HFFc6 (cell line): ENCODE data around the gene HOXD10. TPM values are rescaled to one million over a fixed set of nuclear protein-coding genes. Genes with fewer than 3 reads are reported as not detected.

Experiments
- DNase-seq: peaks from one replicate; pipeline ENCODE4 v3.0.0-alpha.2; 2018
- H3K27ac Mint-ChIP-seq: 2 replicates; pipeline ENCODE4 v1.8.0; 2020; ENCODE audit warnings: mild to moderate bottlenecking, mixed read lengths
- H3K27me3 Mint-ChIP-seq: 2 replicates; pipeline ENCODE4 v1.8.0; 2021; ENCODE audit warnings: mild to moderate bottlenecking, moderate library complexity, mixed read lengths; ENCODE audit not compliant: insufficient read depth
- H3K36me3 Mint-ChIP-seq: 2 replicates; pipeline ENCODE4 v1.8.0; 2021; ENCODE audit warnings: low read depth, mixed read lengths
- H3K4me1 Mint-ChIP-seq: 2 replicates; pipeline ENCODE4 v1.8.0; 2020; ENCODE audit warnings: low read depth, mixed read lengths
- H3K4me3 Mint-ChIP-seq: 2 replicates; pipeline ENCODE4 v1.8.0; 2020; ENCODE audit warnings: mild to moderate bottlenecking, moderate library complexity, mixed read lengths
- H3K9me3 Mint-ChIP-seq: 2 replicates; pipeline ENCODE4 v1.8.0; 2020; ENCODE audit warnings: mild to moderate bottlenecking, mixed read lengths
- total RNA-seq, 6 experiments: library from RNA; stranded (reverse); fragmentation: NEBNext Ultra II Directional; extraction: Animal tissue kit (Norgen Biotek cat#: 25700); gene quantifications; 2 replicates in 1 of 6; 3 replicates in 5 of 6; pipeline ENCODE4 v1.2.3, GENCODE V29; 2021
- TF ChIP-seq, protein P1 (sequence below): fragments of 200-600 bp; sonication (generic); IDR thresholded peaks from 2 replicates; pipeline ENCODE4 v1.5.0; 2021; ENCODE audit warnings: antibody characterized with exemption, mild to moderate bottlenecking

HOXD10 gene
- total RNA-seq, 6 experiments from 2014 or later: 10.9 to 14.5 (median 12.8) TPM

DNA sequence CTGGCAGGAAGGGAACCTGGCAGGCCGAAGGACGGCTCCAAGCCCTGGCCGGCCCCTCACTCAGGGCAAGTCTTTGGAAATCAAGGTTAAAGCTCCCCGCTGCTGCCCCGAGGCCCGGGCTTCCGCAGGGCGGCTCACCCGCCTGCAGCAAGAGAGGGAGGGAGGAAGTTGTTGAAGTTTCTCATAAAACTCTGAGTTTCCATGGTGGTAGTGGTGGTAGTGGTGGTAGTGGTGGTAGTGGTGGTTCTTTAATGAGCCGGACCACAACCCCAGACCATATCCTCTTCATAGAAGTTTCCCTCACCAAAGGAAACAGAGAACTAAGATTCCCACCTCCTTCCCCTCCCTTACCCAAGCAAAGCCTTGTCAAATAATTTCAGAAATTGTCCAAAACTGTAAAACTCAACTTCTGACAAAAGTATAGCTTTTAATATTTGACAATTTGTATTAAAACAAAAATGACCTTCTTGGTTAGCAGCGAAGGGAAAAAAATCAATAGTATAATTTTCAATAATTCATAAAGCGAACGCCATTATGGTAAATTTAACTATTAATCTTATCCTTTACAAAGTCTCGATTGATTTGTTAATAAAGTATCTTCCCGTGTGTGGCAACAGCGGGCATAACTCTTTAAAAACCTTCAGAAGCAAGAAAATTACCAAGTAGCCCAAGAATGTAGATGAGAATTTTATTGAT lies 1.5 kb upstream of the HOXD10 start:
- H3K36me3 Mint-ChIP-seq: peaks cover 22% of the 10 kb centered on the region
- no peak overlapping the region for H3K27ac Mint-ChIP-seq
- no peaks in the 10 kb centered on the region for H3K9me3 Mint-ChIP-seq
- H3K4me1 Mint-ChIP-seq: no peaks in the 10 kb centered on the region
- DNase-seq: no peak
- H3K27me3 Mint-ChIP-seq: no peaks in the 10 kb centered on the region; the same call in none of the 2 replicates
- H3K4me3 Mint-ChIP-seq: no peak overlapping the region
- TF ChIP-seq, protein P1, sequence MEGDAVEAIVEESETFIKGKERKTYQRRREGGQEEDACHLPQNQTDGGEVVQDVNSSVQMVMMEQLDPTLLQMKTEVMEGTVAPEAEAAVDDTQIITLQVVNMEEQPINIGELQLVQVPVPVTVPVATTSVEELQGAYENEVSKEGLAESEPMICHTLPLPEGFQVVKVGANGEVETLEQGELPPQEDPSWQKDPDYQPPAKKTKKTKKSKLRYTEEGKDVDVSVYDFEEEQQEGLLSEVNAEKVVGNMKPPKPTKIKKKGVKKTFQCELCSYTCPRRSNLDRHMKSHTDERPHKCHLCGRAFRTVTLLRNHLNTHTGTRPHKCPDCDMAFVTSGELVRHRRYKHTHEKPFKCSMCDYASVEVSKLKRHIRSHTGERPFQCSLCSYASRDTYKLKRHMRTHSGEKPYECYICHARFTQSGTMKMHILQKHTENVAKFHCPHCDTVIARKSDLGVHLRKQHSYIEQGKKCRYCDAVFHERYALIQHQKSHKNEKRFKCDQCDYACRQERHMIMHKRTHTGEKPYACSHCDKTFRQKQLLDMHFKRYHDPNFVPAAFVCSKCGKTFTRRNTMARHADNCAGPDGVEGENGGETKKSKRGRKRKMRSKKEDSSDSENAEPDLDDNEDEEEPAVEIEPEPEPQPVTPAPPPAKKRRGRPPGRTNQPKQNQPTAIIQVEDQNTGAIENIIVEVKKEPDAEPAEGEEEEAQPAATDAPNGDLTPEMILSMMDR: no peak

DNA sequence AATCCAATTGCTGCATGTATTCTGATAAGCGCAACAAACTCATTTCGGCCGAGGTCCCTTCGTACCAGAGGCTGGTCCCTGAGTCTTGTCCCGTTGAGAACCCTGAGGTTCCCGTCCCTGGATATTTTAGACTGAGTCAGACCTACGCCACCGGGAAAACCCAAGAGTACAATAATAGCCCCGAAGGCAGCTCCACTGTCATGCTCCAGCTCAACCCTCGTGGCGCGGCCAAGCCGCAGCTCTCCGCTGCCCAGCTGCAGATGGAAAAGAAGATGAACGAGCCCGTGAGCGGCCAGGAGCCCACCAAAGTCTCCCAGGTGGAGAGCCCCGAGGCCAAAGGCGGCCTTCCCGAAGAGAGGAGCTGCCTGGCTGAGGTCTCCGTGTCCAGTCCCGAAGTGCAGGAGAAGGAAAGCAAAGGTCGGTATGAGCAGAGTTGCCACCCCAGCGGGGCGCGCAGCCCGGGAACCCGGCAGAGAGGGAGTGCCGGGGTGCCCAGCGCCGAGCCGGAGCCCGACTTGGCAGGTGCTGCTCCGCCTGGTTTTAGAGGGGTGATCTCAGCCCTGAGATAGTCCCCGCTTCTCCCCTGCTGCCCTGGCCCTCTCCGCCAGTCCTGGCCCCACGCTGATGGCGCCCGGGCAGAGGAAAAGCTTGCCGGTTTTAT lies 714 bp downstream of the HOXD10 start:
- H3K27me3 Mint-ChIP-seq: peaks cover 3% of the 10 kb centered on the region

DNA sequence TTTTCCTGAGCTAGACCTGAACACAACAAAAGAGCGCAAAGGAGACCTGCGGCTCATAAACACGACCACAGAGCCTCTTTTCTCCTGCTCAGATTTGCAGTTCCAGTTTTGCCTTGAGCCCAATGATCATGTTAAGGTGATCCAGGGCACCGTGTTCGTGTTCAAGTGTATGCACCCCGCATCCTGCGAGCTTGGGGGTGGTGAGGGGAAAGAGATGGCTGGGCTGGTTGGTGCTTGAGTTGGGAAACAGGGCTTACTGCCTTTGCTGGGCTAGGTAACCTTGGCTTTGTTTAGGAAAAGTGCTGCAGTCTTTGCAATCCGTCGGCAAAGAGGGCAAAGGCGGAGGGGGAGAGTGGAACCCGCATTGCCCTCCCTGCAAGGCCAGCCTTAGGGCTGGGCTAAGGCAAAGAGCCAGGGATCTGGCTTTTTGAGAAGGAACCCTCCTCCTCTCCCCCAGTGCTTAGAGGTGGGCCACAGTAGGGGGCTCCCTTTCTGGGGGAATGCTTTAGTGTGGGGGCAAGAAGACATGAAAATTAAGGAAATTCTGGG lies 1.3 kb downstream of the HOXD10 start:
- Mint-ChIP-seq H3K9me3 (no peaks in the 10 kb centered on the region), H3K27ac (no peak overlapping the region), H3K4me3 (no peak overlapping the region), H3K4me1 (no peaks in the 10 kb centered on the region), H3K36me3 (peaks cover 22% of the 10 kb centered on the region), H3K27me3 (peaks cover 3% of the 10 kb centered on the region)
- DNase-seq: no peak
- TF ChIP-seq, protein P1: no peak

More for the DNA sequence above, 714 bp downstream of the HOXD10 start:
- H3K4me1 Mint-ChIP-seq: no peaks in the 10 kb centered on the region
- H3K27ac Mint-ChIP-seq: no peak overlapping the region
- TF ChIP-seq, protein P1: no peak
- no peak for DNase-seq
- H3K36me3 Mint-ChIP-seq: peaks cover 22% of the 10 kb centered on the region
- H3K9me3 Mint-ChIP-seq: no peaks in the 10 kb centered on the region
- no peak overlapping the region for H3K4me3 Mint-ChIP-seq

DNA sequence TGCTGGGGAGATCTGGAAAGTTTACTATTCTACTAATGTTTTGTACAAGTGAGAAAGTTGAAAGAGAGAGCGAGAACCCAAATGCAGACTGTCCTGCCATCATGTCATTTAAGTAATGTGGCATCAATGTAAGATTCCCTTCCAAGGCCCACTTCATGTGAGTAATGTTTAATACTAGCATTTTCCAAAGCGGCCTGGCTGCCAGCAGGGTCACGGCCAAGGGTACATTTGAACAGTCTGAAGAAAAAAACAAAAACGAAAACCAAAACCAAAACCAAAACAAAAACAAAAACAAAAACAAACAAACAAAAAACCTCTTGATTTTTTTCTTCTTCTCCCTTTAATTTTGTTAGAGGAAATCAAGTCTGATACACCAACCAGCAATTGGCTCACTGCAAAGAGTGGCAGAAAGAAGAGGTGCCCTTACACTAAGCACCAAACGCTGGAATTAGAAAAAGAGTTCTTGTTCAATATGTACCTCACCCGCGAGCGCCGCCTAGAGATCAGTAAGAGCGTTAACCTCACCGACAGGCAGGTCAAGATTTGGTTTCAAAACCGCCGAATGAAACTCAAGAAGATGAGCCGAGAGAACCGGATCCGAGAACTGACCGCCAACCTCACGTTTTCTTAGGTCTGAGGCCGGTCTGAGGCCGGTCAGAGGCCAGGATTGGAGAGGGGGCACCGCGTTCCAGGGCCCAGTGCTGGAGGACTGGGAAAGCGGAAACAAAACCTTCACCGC lies 2.2 kb downstream of the HOXD10 start:
- H3K27ac Mint-ChIP-seq: no peak overlapping the region
- TF ChIP-seq, protein P1: peak; percentile 48
- H3K4me3 Mint-ChIP-seq: no peak overlapping the region
- no peak for DNase-seq
- peaks cover 3% of the 10 kb centered on the region for H3K27me3 Mint-ChIP-seq
- no peaks in the 10 kb centered on the region for H3K4me1 Mint-ChIP-seq
- peaks cover 22% of the 10 kb centered on the region for H3K36me3 Mint-ChIP-seq
- H3K9me3 Mint-ChIP-seq: no peaks in the 10 kb centered on the region

DNA sequence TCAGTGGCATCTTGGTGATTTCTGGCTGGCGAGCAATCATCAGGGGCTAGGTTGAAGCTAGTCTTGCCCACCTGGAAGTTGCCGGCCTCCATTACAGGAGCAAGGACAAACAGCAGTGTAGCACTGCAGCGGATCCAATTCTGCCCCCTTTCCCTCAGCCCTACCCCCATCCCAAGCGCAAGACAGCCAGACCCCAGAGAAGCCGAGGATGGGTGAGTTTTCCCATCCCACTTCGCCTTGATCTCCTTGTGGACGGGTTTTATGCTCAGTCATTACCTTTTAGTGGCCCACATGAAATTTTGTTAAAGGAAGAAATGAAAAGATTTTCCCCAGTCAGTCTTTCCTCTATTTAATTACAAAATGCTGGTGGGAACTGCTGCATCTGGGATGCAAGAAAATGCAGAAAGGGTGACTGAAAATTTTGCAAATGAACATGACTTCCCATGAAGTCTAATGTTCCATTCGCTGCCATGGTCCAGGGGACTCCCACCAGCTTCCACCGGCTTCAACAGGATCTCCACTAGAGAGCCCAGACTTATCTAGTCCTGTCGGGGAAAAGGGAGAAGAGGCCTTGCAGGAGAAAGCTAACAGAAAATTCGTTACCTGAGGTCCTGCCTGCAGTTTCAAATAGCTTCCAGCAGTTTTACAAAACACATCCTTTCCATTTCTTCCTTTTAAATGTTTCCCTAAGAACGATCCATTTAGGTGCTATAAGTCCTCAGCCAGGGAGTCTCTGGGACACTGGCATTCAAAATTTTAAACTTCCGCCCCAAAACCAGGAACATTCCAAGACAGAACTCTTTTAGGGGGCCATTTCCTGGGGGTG lies 4.0 kb downstream of the HOXD10 start:
- Mint-ChIP-seq H3K27me3 (peaks cover 8% of the 10 kb centered on the region), H3K4me3 (no peak overlapping the region), H3K36me3 (peaks cover 22% of the 10 kb centered on the region), H3K9me3 (no peaks in the 10 kb centered on the region), H3K27ac (no peak overlapping the region), H3K4me1 (no peaks in the 10 kb centered on the region)
- DNase-seq: no peak
- TF ChIP-seq, protein P1: 0 out of 2 replicates have a peak, but pooled peaks have one; percentile 7
